Transverse colon (tissue), 4 donors: Measurements from ENCODE around the gene ADAM22. TPM values are rescaled to one million over a fixed set of nuclear protein-coding genes. Genes with fewer than 3 reads are reported as not detected.

Experiments used
- DNase-seq: peaks from one replicate; pipeline ENCODE4 v3.0.0-alpha.2; 2019
- H3K27ac ChIP-seq, 4 donors: fragments of 200-600 bp; sonication (generic); 2 replicates each; pipeline ENCODE4 v1.5.1; 2016 to 2018; ENCODE audit warnings: inconsistent platforms in 4 of 4
- H3K27me3 ChIP-seq: fragments of 200-600 bp; sonication (generic); 2 replicates; pipeline ENCODE4 v1.5.1; 2017; ENCODE audit warnings: inconsistent platforms
- H3K36me3 ChIP-seq, 4 donors: fragments of 200-600 bp; sonication (generic); 2 replicates each; pipeline ENCODE4 v1.5.1; 2017 to 2019; ENCODE audit warnings: inconsistent platforms in 4 of 4
- H3K4me1 ChIP-seq, 4 donors: fragments of 200-600 bp; sonication (generic); 2 replicates each; pipeline ENCODE4 v1.5.1; 2017 to 2020; ENCODE audit warnings: inconsistent platforms in 4 of 4
- H3K4me3 ChIP-seq, 4 donors: fragments of 200-600 bp; sonication (generic); 1 replicate in 1 of 4; 2 replicates in 3 of 4; pipeline versions ENCODE4 v1.5.1 to v1.6.1; 2017 to 2019; ENCODE audit warnings: inconsistent platforms in 4 of 4
- H3K9me3 ChIP-seq, 2 donors: fragments of 200-600 bp; sonication (generic); 2 replicates each; pipeline ENCODE4 v1.5.1; 2017 to 2019; ENCODE audit warnings: inconsistent platforms in 2 of 2
- EP300 ChIP-seq: sonication (generic); formaldehyde crosslinking; IDR thresholded peaks from one replicate; pipeline ENCODE4 v1.6.1; 2017; ENCODE audit warnings: antibody characterized with exemption, low read depth
- POLR2A ChIP-seq: fragments of 450-650 bp; IDR thresholded peaks from one replicate; pipeline ENCODE4 v1.6.1; 2016; ENCODE audit warnings: antibody characterized with exemption, mild to moderate bottlenecking, moderate library complexity
- POLR2AphosphoS5 ChIP-seq, 3 donors: sonication (generic); formaldehyde crosslinking; IDR thresholded peaks; one replicate each; pipeline ENCODE4 v1.6.1; 2016; ENCODE audit warnings: antibody characterized with exemption in 3 of 3
- WGBS, 2 donors: methylation state at CpG; one replicate each; pipeline ENCODE4 v1.1.5; 2018; ENCODE audit warnings: low coverage in 1 of 2; 5-methylcytosine and 5-hydroxymethylcytosine counted together
- in situ Hi-C, 4 donors: fragments of 200-750 bp; cut with MboI; loops; one replicate each; pipeline versions ENCODE4 v1.15.0 to v1.15.1; 2017; ENCODE audit warnings: low sequenced_read_pairs in 3 of 4, low pct_ligation_motif_present in 1 of 4, low pct_unique_long_range_greater_than_20kb in 1 of 4
- intact Hi-C: fragments of 100-400 bp; cut with DNase I; formaldehyde crosslinking; loops from one replicate; pipeline ENCODE4 v1.15.1; 2023; ENCODE audit warnings: low total_unique reads
- total RNA-seq, 4 donors: library from RNA; depleted of rRNA; stranded (reverse); fragments of >200 nt; gene quantifications; one replicate each; pipeline ENCODE4 v1.1.0, GENCODE V29; 2016
- TF ChIP-seq, protein P1 (sequence below), 5 experiments: fragments of 200-600 bp in 3 of 5; fragments of 450-650 bp in 2 of 5; sonication (generic) in 3 of 5; IDR thresholded peaks; 1 replicate in 2 of 5; 2 replicates in 3 of 5; pipeline ENCODE4 v1.5.1; 2016 to 2017; ENCODE audit warnings: antibody characterized with exemption in 5 of 5, inconsistent platforms in 3 of 5, mild to moderate bottlenecking in 2 of 5, moderate library complexity in 1 of 5

The ADAM22 gene
- total RNA-seq, 4 donors from 2014 or later = 3.8 to 17.3 (median 6.0) TPM

DNA sequence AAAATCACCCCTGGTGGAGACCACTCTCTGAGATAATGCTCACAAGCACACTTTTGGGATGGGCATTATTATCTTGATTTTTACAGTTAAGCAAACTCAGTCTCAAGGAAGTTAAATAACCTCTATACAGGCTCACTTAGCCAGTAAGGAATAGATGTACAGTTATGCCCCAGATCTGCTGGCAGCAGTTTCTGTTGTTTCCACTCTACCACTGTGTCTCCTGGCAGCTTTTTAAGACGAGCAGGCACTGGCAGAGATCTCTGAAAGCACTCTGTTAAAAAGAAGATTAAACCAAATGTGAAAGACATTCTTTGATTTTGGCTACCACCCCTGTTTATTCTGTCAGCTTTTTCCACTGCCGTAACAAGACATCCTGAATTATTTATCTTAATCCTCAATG, 212.6 kb downstream of the ADAM22 start:
- no peaks in the 10 kb centered on the region for H3K27me3 ChIP-seq
- in situ Hi-C loops = no loop called here
- no peaks in the 10 kb centered on the region for H3K36me3 ChIP-seq
- 36 to 40% methylated on average over 2 of the region's 2 CpGs for WGBS, 2 donors
- no peak for TF ChIP-seq POLR2AphosphoS5 (IDR thresholded peaks at IDR 0.05)
- TF ChIP-seq POLR2A = no peak
- TF ChIP-seq, protein P1, sequence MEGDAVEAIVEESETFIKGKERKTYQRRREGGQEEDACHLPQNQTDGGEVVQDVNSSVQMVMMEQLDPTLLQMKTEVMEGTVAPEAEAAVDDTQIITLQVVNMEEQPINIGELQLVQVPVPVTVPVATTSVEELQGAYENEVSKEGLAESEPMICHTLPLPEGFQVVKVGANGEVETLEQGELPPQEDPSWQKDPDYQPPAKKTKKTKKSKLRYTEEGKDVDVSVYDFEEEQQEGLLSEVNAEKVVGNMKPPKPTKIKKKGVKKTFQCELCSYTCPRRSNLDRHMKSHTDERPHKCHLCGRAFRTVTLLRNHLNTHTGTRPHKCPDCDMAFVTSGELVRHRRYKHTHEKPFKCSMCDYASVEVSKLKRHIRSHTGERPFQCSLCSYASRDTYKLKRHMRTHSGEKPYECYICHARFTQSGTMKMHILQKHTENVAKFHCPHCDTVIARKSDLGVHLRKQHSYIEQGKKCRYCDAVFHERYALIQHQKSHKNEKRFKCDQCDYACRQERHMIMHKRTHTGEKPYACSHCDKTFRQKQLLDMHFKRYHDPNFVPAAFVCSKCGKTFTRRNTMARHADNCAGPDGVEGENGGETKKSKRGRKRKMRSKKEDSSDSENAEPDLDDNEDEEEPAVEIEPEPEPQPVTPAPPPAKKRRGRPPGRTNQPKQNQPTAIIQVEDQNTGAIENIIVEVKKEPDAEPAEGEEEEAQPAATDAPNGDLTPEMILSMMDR (IDR thresholded peaks at IDR 0.05) = no peak
- no peak for DNase-seq
- no peaks in the 10 kb centered on the region for H3K9me3 ChIP-seq
- no peak overlapping the region for H3K4me3 ChIP-seq
- H3K27ac ChIP-seq = no peak overlapping the region
- H3K4me1 ChIP-seq = peaks cover 0 to 4% (median 0%) of the 10 kb centered on the region in 4 donors
- intact Hi-C loops = no loop called here

DNA sequence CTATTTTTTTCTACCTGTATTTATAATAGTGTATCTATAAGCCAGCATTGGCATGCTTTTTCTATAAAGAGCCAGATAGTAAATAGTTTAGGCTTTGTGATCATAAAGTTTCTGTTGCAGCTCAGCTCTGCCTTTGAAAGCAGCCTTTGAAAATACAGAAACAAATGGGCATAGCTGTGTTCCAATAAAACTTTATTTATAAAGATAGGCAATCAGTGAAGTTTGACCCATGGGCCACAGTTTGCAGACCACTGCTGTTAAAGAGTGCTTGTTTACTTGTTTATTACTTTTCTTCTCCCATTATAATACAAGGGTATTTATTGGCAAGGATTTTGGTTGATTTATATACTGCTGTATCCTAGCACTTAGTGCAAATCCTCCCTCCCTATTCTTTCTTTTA, 213.3 kb downstream of the ADAM22 start:
- peaks cover 0 to 4% (median 0%) of the 10 kb centered on the region in 4 donors for H3K4me1 ChIP-seq
- H3K27me3 ChIP-seq = no peaks in the 10 kb centered on the region
- H3K9me3 ChIP-seq = no peaks in the 10 kb centered on the region
- no peak overlapping the region for H3K4me3 ChIP-seq
- intact Hi-C loops (no loop called here), in situ Hi-C loops (no loop called here)
- H3K27ac ChIP-seq = no peak overlapping the region
- DNase-seq = no peak
- TF ChIP-seq EP300 (no peak), POLR2AphosphoS5 (IDR thresholded peaks at IDR 0.05) (no peak), POLR2A (no peak)
- TF ChIP-seq, protein P1 (IDR thresholded peaks at IDR 0.05) = no peak
- no peaks in the 10 kb centered on the region for H3K36me3 ChIP-seq

DNA sequence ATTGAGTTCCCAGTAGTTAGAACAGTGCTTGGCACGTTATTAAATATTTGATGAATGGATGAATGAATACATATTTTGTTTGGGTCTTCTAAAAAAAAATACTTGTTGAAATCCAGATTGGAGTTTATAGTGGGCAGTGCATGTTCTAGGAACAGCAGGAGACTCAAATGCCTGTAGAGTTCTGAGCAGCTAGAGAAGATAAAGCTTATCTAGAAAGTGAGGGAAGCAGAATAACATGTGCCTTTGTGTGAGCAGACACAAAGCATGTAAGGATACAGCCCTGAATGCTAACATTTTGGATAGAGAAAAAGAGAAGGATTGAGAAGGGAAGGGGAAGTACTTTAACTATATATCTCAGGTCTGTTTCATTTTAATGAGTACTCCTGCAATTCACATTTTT, 213.9 kb downstream of the ADAM22 start:
- in situ Hi-C loops (no loop called here), intact Hi-C loops (no loop called here)
- Histone ChIP-seq H3K4me1 (peaks cover 0 to 4% (median 0%) of the 10 kb centered on the region in 4 donors), H3K27ac (no peak overlapping the region), H3K27me3 (no peaks in the 10 kb centered on the region), H3K4me3 (no peak overlapping the region), H3K36me3 (no peaks in the 10 kb centered on the region), H3K9me3 (no peaks in the 10 kb centered on the region)
- 81 to 83% methylated on average over 1 of the region's 1 CpG for WGBS, 2 donors
- no peak for DNase-seq
- TF ChIP-seq, protein P1 (IDR thresholded peaks at IDR 0.05) = no peak
- TF ChIP-seq POLR2A (no peak), EP300 (no peak), POLR2AphosphoS5 (IDR thresholded peaks at IDR 0.05) (no peak)

DNA sequence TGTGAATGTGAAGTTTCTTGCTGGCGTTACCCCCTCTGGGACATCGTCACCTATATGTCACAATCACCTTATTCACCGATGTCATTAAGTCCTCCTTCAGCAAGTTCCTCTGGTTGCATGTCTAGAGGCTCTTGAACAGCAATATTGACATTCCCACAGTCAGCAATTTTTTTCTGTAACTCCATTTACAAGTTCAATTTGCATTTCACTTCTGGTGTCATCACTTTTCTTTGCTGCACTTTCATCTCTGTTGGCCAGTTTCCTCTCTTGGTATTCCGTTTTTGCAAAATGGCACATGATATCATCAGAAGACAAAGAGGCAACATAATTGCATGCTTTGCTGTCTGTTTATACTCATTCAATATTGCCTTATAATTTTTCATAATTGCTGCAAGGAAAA, 216.0 kb downstream of the ADAM22 start:
- Histone ChIP-seq H3K4me1 (peaks cover 0 to 4% (median 0%) of the 10 kb centered on the region in 4 donors), H3K9me3 (no peaks in the 10 kb centered on the region), H3K27ac (no peak overlapping the region), H3K36me3 (no peaks in the 10 kb centered on the region), H3K27me3 (no peaks in the 10 kb centered on the region), H3K4me3 (no peak overlapping the region)
- DNase-seq = no peak
- in situ Hi-C loops (no loop called here), intact Hi-C loops (no loop called here)
- WGBS, 2 donors = 67 to 93% methylated on average over 1 to 4 of the region's 4 CpGs
- TF ChIP-seq POLR2AphosphoS5 (IDR thresholded peaks at IDR 0.05) = no peak

DNA sequence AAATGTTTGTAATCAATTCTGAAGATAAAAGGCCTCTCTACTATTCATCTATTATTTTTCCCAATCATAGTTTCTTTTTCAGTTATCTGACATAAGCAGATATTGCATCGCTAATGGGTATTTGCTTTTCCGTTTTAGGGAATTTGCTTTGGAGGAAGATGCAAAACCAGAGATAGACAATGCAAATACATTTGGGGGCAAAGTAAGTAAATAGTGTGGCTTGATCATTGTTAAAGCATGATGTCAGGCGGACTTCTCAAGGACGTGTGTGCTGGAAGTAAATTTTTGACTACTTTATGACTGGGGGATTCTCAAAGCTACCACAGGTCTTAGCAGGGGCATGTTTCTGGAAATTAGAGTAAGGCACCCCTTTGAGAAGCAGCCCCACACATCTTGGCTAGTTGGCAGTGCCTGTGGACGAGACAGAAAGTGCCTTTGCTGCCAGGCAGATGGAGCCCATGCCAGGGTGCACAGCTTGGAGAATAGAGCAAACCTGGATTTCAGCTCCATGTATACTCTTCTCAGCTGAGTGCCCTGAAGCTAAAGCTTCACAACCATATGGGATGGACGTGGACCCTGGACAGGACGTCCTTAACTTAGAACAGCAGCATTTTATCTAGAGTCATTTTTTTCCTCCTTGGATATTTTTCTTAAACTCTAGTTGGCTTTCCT, 217.2 kb downstream of the ADAM22 start:
- no peak overlapping the region for H3K4me3 ChIP-seq
- H3K36me3 ChIP-seq = no peaks in the 10 kb centered on the region
- TF ChIP-seq, protein P1 (IDR thresholded peaks at IDR 0.05) = no peak
- no peak for TF ChIP-seq POLR2AphosphoS5 (IDR thresholded peaks at IDR 0.05)
- no peak for TF ChIP-seq POLR2A
- TF ChIP-seq EP300 = no peak
- no peaks in the 10 kb centered on the region for H3K27me3 ChIP-seq
- WGBS, 2 donors = 79 to 85% methylated on average over 7 of the region's 7 CpGs
- intact Hi-C loops = no loop called here
- no peak for DNase-seq
- no peak overlapping the region for H3K27ac ChIP-seq
- H3K4me1 ChIP-seq = peaks cover 0 to 4% (median 0%) of the 10 kb centered on the region in 4 donors
- in situ Hi-C loops = no loop called here
- H3K9me3 ChIP-seq = no peaks in the 10 kb centered on the region
